CD4-positive, CD25-positive, alpha-beta regulatory T cell (primary cell): ENCODE measurements around the gene KLF14. TPM values are rescaled to one million over a fixed set of nuclear protein-coding genes. Genes with fewer than 3 reads are reported as not detected.

Experiments
- ATAC-seq, 2 donors: fragments of 150-1000 bp; cut with Tn5 transposase; one replicate each; pipeline ENCODE4 v1.10.0; 2021; ENCODE audit warnings: low read depth in 2 of 2, moderate number of reproducible peaks in 2 of 2, moderate library complexity in 1 of 2
- DNase-seq, 3 donors: peaks; one replicate each; pipeline versions ENCODE4 v3.0.0 to v3.0.0-alpha.2; 2012 to 2022; ENCODE audit warnings: mixed read lengths in 1 of 3
- H3K27ac ChIP-seq: one replicate; pipeline ENCODE4 v1.7.0; 2013; ENCODE audit warnings: mild to moderate bottlenecking, low read length; ENCODE audit not compliant: insufficient read depth, poor library complexity, severe bottlenecking
- H3K27me3 ChIP-seq: one replicate; pipeline ENCODE4 v1.7.0; 2013; ENCODE audit warnings: low read length; ENCODE audit not compliant: control insufficient read depth, insufficient read depth
- H3K36me3 ChIP-seq: one replicate; pipeline ENCODE4 v1.7.0; 2013; ENCODE audit warnings: mild to moderate bottlenecking, low read length, moderate library complexity; ENCODE audit not compliant: control insufficient read depth, insufficient read depth
- H3K4me1 ChIP-seq: 2 replicates; pipeline ENCODE4 v1.7.0; 2013; ENCODE audit warnings: mild to moderate bottlenecking, low read length; ENCODE audit not compliant: insufficient read depth, control insufficient read depth, poor library complexity, severe bottlenecking
- H3K4me3 ChIP-seq: one replicate; pipeline ENCODE4 v1.7.0; 2013; ENCODE audit warnings: low read depth, mild to moderate bottlenecking, low read length, moderate library complexity
- H3K9me3 ChIP-seq, 2 experiments: 1 replicate in 1 of 2; 2 replicates in 1 of 2; pipeline ENCODE4 v1.7.0; 2013; ENCODE audit warnings: low read length in 2 of 2, mild to moderate bottlenecking in 1 of 2, moderate library complexity in 1 of 2; ENCODE audit not compliant: control insufficient read depth in 2 of 2
- H3K27ac Mint-ChIP-seq, 3 donors: one replicate each; pipeline ENCODE4 v1.8.0; 2020 to 2022; ENCODE audit warnings: mild to moderate bottlenecking in 3 of 3, mixed read lengths in 3 of 3, moderate library complexity in 2 of 3
- H3K27me3 Mint-ChIP-seq: one replicate; pipeline ENCODE4 v1.8.0; 2022; ENCODE audit warnings: mild to moderate bottlenecking, mixed read lengths
- H3K36me3 Mint-ChIP-seq: one replicate; pipeline ENCODE4 v1.8.0; 2020; ENCODE audit warnings: mixed read lengths
- H3K4me1 Mint-ChIP-seq, 4 donors: one replicate each; pipeline ENCODE4 v1.8.0; 2020 to 2022; ENCODE audit warnings: mixed read lengths in 4 of 4, mild to moderate bottlenecking in 1 of 4
- H3K4me3 Mint-ChIP-seq, 4 donors: one replicate each; pipeline ENCODE4 v1.8.0; 2020 to 2022; ENCODE audit warnings: mild to moderate bottlenecking in 4 of 4, mixed read lengths in 4 of 4, moderate library complexity in 3 of 4
- H3K9me3 Mint-ChIP-seq, 7 donors: one replicate each; pipeline ENCODE4 v1.8.0; 2020 to 2022; ENCODE audit warnings: mixed read lengths in 7 of 7, mild to moderate bottlenecking in 3 of 7, moderate library complexity in 2 of 7
- polyA plus RNA-seq, 4 donors: library from polyadenylated mRNA; unstranded; fragments of 300-500 nt; fragmentation: Illumina TruSeq; gene quantifications; one replicate each; pipeline ENCODE4 v1.2.3, GENCODE V29; 2021
- total RNA-seq: library from RNA; stranded (reverse); gene quantifications from one replicate; pipeline ENCODE4 v1.2.3, GENCODE V29; 2022

The KLF14 gene
- total and polyA plus RNA-seq, 5 donors from 2014 or later: not detected

GRCh38 chr7:130689683-130690082, 44.3 kb downstream of the KLF14 start:
- Mint-ChIP-seq H3K4me3 (no peak overlapping the region), H3K27me3 (peaks cover under 1% of the 10 kb centered on the region), H3K4me1 (no peaks in the 10 kb centered on the region), H3K36me3 (no peaks in the 10 kb centered on the region), H3K27ac (no peak overlapping the region), H3K9me3 (peaks cover 0 to 20% (median 9%) of the 10 kb centered on the region in 7 donors)
- no peaks in the 10 kb centered on the region for H3K4me1 ChIP-seq
- peaks cover 28 to 35% of the 10 kb centered on the region in 2 experiments for H3K9me3 ChIP-seq
- DNase-seq (peak in 1 of 3 donors; percentile 8), ATAC-seq (no peak)
- peaks cover 16% of the 10 kb centered on the region for H3K27me3 ChIP-seq
- no peak overlapping the region for H3K4me3 ChIP-seq
- H3K36me3 ChIP-seq: no peaks in the 10 kb centered on the region
- H3K27ac ChIP-seq: no peak overlapping the region

DNA sequence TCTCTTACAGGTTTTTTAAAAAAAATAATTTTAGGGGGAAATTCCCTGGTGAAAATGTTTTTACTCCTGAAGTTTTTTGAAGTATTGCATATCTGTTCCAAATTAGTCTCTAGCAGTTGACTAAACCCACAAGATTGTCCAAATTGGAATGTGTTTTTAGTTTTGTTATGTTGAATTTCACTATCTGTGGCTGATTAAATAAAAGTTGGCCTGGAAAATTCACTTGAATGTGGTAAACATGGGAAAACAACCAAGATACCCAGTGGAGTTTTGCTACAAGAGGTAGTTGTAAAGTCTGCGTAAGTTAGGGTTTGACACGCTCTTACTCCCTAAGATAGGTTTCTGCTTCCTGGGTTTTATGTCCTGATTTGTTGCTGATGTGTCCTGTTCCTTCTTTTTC, 51.0 kb downstream of the KLF14 start:
- ATAC-seq (no peak), DNase-seq (no peak)
- Mint-ChIP-seq H3K27me3 (peaks cover 5% of the 10 kb centered on the region), H3K4me1 (no peaks in the 10 kb centered on the region), H3K9me3 (peaks cover 0 to 6% (median 2%) of the 10 kb centered on the region in 7 donors), H3K36me3 (no peaks in the 10 kb centered on the region), H3K27ac (no peak overlapping the region), H3K4me3 (no peak overlapping the region)
- Histone ChIP-seq H3K4me1 (no peaks in the 10 kb centered on the region), H3K27me3 (peaks cover 21% of the 10 kb centered on the region), H3K4me3 (no peak overlapping the region), H3K9me3 (peaks cover 7 to 9% of the 10 kb centered on the region in 2 experiments), H3K36me3 (no peaks in the 10 kb centered on the region), H3K27ac (no peak overlapping the region)

Other genes starting within 250 kb of the KLF14 start
- 3.8 TPM for gene MEST, start 242.1 kb downstream of the KLF14 start, total RNA-seq
- 1 to 10 TPM; 1.8 to 3.1 (median 2.2) TPM for gene MEST, start 242.1 kb downstream of the KLF14 start, polyA plus RNA-seq
- gene COPG2, start 65.5 kb downstream of the KLF14 start, total RNA-seq: 6.1 TPM
- gene COPG2, start 65.5 kb downstream of the KLF14 start, polyA plus RNA-seq: 1 to 10 TPM; 1.1 to 5.7 (median 1.6) TPM
- not detected for gene TSGA13, start 47.7 kb downstream of the KLF14 start, total RNA-seq
- gene TSGA13, start 47.7 kb downstream of the KLF14 start, polyA plus RNA-seq: not detected